CD4-positive, alpha-beta T cell (primary cell): ENCODE data around the gene TXN. TPM values are rescaled to one million over a fixed set of nuclear protein-coding genes. Genes with fewer than 3 reads are reported as not detected.
"Not testable (repeated sequence)": the region's sequence is repeated elsewhere in the genome, so short reads cannot be mapped to it uniquely, and the experiment has no call there.

ENCODE experiments used
- ATAC-seq: fragments of 200-7000 bp; cut with Tn5 transposase; one replicate; pipeline ENCODE4 v1.10.0; 2022; ENCODE audit warnings: mild to moderate bottlenecking; ENCODE audit not compliant: poor library complexity
- CTCF ChIA-PET: fragments of 350-600 bp; sonication (Branson Sonifier 250); formaldehyde crosslinking; loops from one replicate; lab custom pipeline; 2021; ENCODE audit warnings: antibody characterized with exemption, inconsistent platforms; lab: Charles Lee
- POLR2A ChIA-PET: fragments of 350-600 bp; sonication (Branson Sonifier 250); formaldehyde crosslinking; loops from one replicate; lab custom pipeline; 2021; ENCODE audit warnings: antibody characterized with exemption, inconsistent platforms; lab: Charles Lee
- DNase-seq, 14 experiments: peaks; one replicate each; pipeline ENCODE4 v3.0.0-alpha.2; 2013 to 2020; ENCODE audit warnings: mixed read lengths in 2 of 14
- H3K27ac ChIP-seq, 2 donors: one replicate each; pipeline versions ENCODE4 v1.5.1 to v1.7.0; 2013; ENCODE audit warnings: low read length in 2 of 2, low read depth in 1 of 2, mild to moderate bottlenecking in 1 of 2
- H3K27me3 ChIP-seq, 2 experiments: 1 replicate in 1 of 2; 2 replicates in 1 of 2; pipeline versions ENCODE4 v1.6.1 to v1.7.0; 2013; ENCODE audit warnings: low read length in 2 of 2, control low read depth in 1 of 2, mild to moderate bottlenecking in 1 of 2, moderate library complexity in 1 of 2; ENCODE audit not compliant: insufficient read depth in 2 of 2, control insufficient read depth in 1 of 2
- H3K36me3 ChIP-seq: one replicate; pipeline ENCODE4 v1.6.1; 2013; ENCODE audit warnings: low read length, control low read depth; ENCODE audit not compliant: insufficient read depth
- H3K4me1 ChIP-seq: one replicate; pipeline ENCODE4 v1.6.1; 2013; ENCODE audit warnings: low read length, control low read depth; ENCODE audit not compliant: insufficient read depth
- H3K4me3 ChIP-seq: one replicate; pipeline ENCODE4 v1.5.1; 2013; ENCODE audit warnings: mild to moderate bottlenecking, low read length, moderate library complexity
- H3K9me3 ChIP-seq, 2 experiments: 1 replicate in 1 of 2; 2 replicates in 1 of 2; pipeline versions ENCODE4 v1.6.1 to v1.7.0; 2013; ENCODE audit warnings: low read length in 2 of 2, mild to moderate bottlenecking in 2 of 2, control low read depth in 1 of 2, moderate library complexity in 1 of 2; ENCODE audit not compliant: control insufficient read depth in 1 of 2, insufficient read depth in 1 of 2
- H3K27ac Mint-ChIP-seq: one replicate; pipeline ENCODE4 v1.8.0; 2020; ENCODE audit warnings: mixed read lengths
- H3K27me3 Mint-ChIP-seq: one replicate; pipeline ENCODE4 v1.8.0; 2021; ENCODE audit warnings: mixed read lengths
- H3K36me3 Mint-ChIP-seq: one replicate; pipeline ENCODE4 v1.8.0; 2021; ENCODE audit warnings: low read depth, mixed read lengths
- H3K4me1 Mint-ChIP-seq: one replicate; pipeline ENCODE4 v1.8.0; 2021; ENCODE audit warnings: low read depth, mixed read lengths
- H3K4me3 Mint-ChIP-seq: one replicate; pipeline ENCODE4 v1.8.0; 2020; ENCODE audit warnings: mild to moderate bottlenecking, mixed read lengths
- H3K9me3 Mint-ChIP-seq: one replicate; pipeline ENCODE4 v1.8.0; 2020; ENCODE audit warnings: mixed read lengths
- CTCF ChIP-seq: fragments of 200-600 bp; IDR thresholded peaks from one replicate; pipeline ENCODE4 v1.8.0; 2022; ENCODE audit warnings: antibody characterized with exemption, mild to moderate bottlenecking
- intact Hi-C, 2 experiments: fragments of 100-400 bp; cut with DNase I in 1 of 2; cut with micrococcal nuclease in 1 of 2; formaldehyde crosslinking; loops; one replicate each; pipeline versions ENCODE4 v1.15.1 to v1.9.0; 2023 to 2025; cut with DNase I, micrococcal nuclease
- total RNA-seq, 174 experiments: library from RNA in 2 of 174; stranded (reverse) in 2 of 174; gene quantifications; one replicate each; pipeline ENCODE4 v1.2.3 and lab custom pipeline; 2021 to 2026

Gene TXN
- total RNA-seq, 2 experiments from 2014 or later: 31.5 to 35.1 TPM

- Mint-ChIP-seq H3K9me3 (no peaks in the 10 kb centered on the region), H3K36me3 (no peaks in the 10 kb centered on the region), H3K27me3 (no peaks in the 10 kb centered on the region), H3K4me1 (no peaks in the 10 kb centered on the region), H3K4me3 (no peak within 1 kb of the TSS), H3K27ac (no peak within 1 kb of the TSS)
- Histone ChIP-seq H3K27me3 (peaks cover 0 to 6% of the 10 kb centered on the region in 2 experiments), H3K9me3 (no peaks in the 10 kb centered on the region), H3K4me1 (no peaks in the 10 kb centered on the region), H3K4me3 (no peak within 1 kb of the TSS), H3K36me3 (no peaks in the 10 kb centered on the region), H3K27ac (no peak within 1 kb of the TSS)
- no peak for DNase-seq
- intact Hi-C loops: no loop called here
- no peak for TF ChIP-seq CTCF
- ChIA-PET POLR2A (no interaction called here), CTCF (no interaction called here)
- no peak for ATAC-seq
Measured at GRCh38 chr9:110208031-110208430, 48.3 kb downstream of the TXN start, which contains the start of gene C9orf152. Gene C9orf152, minus strand, starts transcription at chr9:110208159. Its CDS starts 580 bp downstream, at chr9:110207579.

- POLR2A ChIA-PET: no interaction called here
- Histone ChIP-seq H3K27ac (no peak overlapping the region), H3K9me3 (no peaks in the 10 kb centered on the region), H3K36me3 (no peaks in the 10 kb centered on the region), H3K4me1 (no peaks in the 10 kb centered on the region), H3K4me3 (no peak overlapping the region), H3K27me3 (peaks cover 0 to 6% of the 10 kb centered on the region in 2 experiments)
- H3K27me3 Mint-ChIP-seq: no peaks in the 10 kb centered on the region
- no peaks in the 10 kb centered on the region for H3K4me1 Mint-ChIP-seq
- no peak for TF ChIP-seq CTCF
- no peak for DNase-seq
- no peak overlapping the region for H3K4me3 Mint-ChIP-seq
- CTCF ChIA-PET: no interaction called here
- ATAC-seq: no peak
- H3K27ac Mint-ChIP-seq: no peak overlapping the region
- intact Hi-C loops: no loop called here
- no peaks in the 10 kb centered on the region for H3K36me3 Mint-ChIP-seq
- H3K9me3 Mint-ChIP-seq: no peaks in the 10 kb centered on the region
Measured at GRCh38 chr9:110207071-110207641, 49.2 kb downstream of the TXN start.

GRCh38 chr9:110206389-110206788, 49.9 kb downstream of the TXN start:
- H3K4me3 Mint-ChIP-seq: no peak overlapping the region
- CTCF ChIA-PET: no interaction called here
- H3K4me1 Mint-ChIP-seq: no peaks in the 10 kb centered on the region
- intact Hi-C loops: no loop called here
- Histone ChIP-seq H3K9me3 (no peaks in the 10 kb centered on the region), H3K36me3 (no peaks in the 10 kb centered on the region), H3K27me3 (peaks cover 0 to 6% of the 10 kb centered on the region in 2 experiments), H3K27ac (no peak overlapping the region), H3K4me3 (no peak overlapping the region), H3K4me1 (no peaks in the 10 kb centered on the region)
- H3K27ac Mint-ChIP-seq: no peak overlapping the region
- POLR2A ChIA-PET: no interaction called here
- TF ChIP-seq CTCF: no peak
- H3K36me3 Mint-ChIP-seq: no peaks in the 10 kb centered on the region
- no peak for ATAC-seq
- no peaks in the 10 kb centered on the region for H3K9me3 Mint-ChIP-seq
- H3K27me3 Mint-ChIP-seq: no peaks in the 10 kb centered on the region
- DNase-seq: no peak

- H3K9me3 ChIP-seq, H3K27me3 ChIP-seq, DNase-seq, intact Hi-C loops, POLR2A ChIA-PET, H3K36me3 ChIP-seq, H3K9me3 Mint-ChIP-seq, H3K4me3 ChIP-seq, H3K4me3 Mint-ChIP-seq, H3K27ac Mint-ChIP-seq, H3K4me1 ChIP-seq, ATAC-seq, H3K36me3 Mint-ChIP-seq, CTCF ChIA-PET, H3K27ac ChIP-seq, H3K27me3 Mint-ChIP-seq, H3K4me1 Mint-ChIP-seq: not testable (repeated sequence)
Measured at GRCh38 chr9:110205612-110206011, 50.7 kb downstream of the TXN start.
